CD4-positive, alpha-beta T cell treated with Interferon gamma for 1 hour (primary cell): ENCODE measurements around the gene TMEM121B.
"Not testable (repeated sequence)": the region's sequence is repeated elsewhere in the genome, so short reads cannot be mapped to it uniquely, and the experiment has no call there.

Experiments
- DNase-seq: peaks from one replicate; pipeline ENCODE4 v3.0.0-alpha.2; 2020

TMEM121B gene

GRCh38 chr22:17121233-17122195 is at the start of gene TMEM121B:
TMEM121B (minus strand) TSS chr22:17121360; CDS start chr22:17121127, 233 bp downstream.
- peak; percentile 46 for DNase-seq

GRCh38 chr22:17167486-17167885 is 46.3 kb upstream of the TMEM121B start:
- no peak for DNase-seq

GRCh38 chr22:17164392-17165024 is 43.3 kb upstream of the TMEM121B start:
- DNase-seq, result no peak

- no peak for DNase-seq
Measured at GRCh38 chr22:17162731-17163130, 41.6 kb upstream of the TMEM121B start.

- no peak for DNase-seq
Measured at GRCh38 chr22:17161991-17162390, 40.8 kb upstream of the TMEM121B start.

- DNase-seq, result peak; percentile 9
Measured at GRCh38 chr22:17159504-17159951, 38.4 kb upstream of the TMEM121B start.

GRCh38 chr22:17158568-17159503 is 37.7 kb upstream of the TMEM121B start, which contains the start of gene HDHD5:
HDHD5 (minus strand) TSS chr22:17159277; CDS start chr22:17159251, 26 bp downstream.
- DNase-seq, result peak; percentile 85

GRCh38 chr22:17158176-17158567 is 37.0 kb upstream of the TMEM121B start:
- DNase-seq, result no peak

- DNase-seq, result no peak
Measured at GRCh38 chr22:17157714-17158113, 36.6 kb upstream of the TMEM121B start.

GRCh38 chr22:17155941-17156340 is 34.8 kb upstream of the TMEM121B start:
- DNase-seq, result no peak

- no peak for DNase-seq
Measured at GRCh38 chr22:17152971-17153370, 31.8 kb upstream of the TMEM121B start.

- no peak for DNase-seq
Measured at GRCh38 chr22:17152340-17152739, 31.2 kb upstream of the TMEM121B start.

- DNase-seq, result no peak
Measured at GRCh38 chr22:17149076-17149815, 28.1 kb upstream of the TMEM121B start.

GRCh38 chr22:17147458-17147857 is 26.3 kb upstream of the TMEM121B start:
- not testable (repeated sequence) for DNase-seq

- DNase-seq, result no peak
Measured at GRCh38 chr22:17145021-17145680, 24.0 kb upstream of the TMEM121B start.

- no peak for DNase-seq
Measured at GRCh38 chr22:17143826-17144225, 22.7 kb upstream of the TMEM121B start.

- no peak for DNase-seq
Measured at GRCh38 chr22:17143101-17143500, 21.9 kb upstream of the TMEM121B start.

- DNase-seq, result no peak
Measured at GRCh38 chr22:17140826-17141766, 19.9 kb upstream of the TMEM121B start.

GRCh38 chr22:17140022-17140421 is 18.9 kb upstream of the TMEM121B start:
- DNase-seq, result no peak

GRCh38 chr22:17138513-17138912 is 17.4 kb upstream of the TMEM121B start:
- no peak for DNase-seq
